ENCODE results near the gene SMIM22. TPM values are rescaled to one million over a fixed set of nuclear protein-coding genes. Genes with fewer than 3 reads are reported as not detected.

The SMIM22 gene
- total RNA-seq, 2 donors from 2014 or later = not detected

- no peaks in the 10 kb centered on the region for H3K36me3 Mint-ChIP-seq
- DNase-seq (ENCODE audit: low spot score in 2 of 2) (no peak), ATAC-seq (no peak)
- H3K9me3 Mint-ChIP-seq = no peaks in the 10 kb centered on the region
- H3K27ac Mint-ChIP-seq = peak overlapping the region in 1 of 2 donors; percentile 59
These were observed 6.1 kb downstream of the SMIM22 start for GRCh38 chr16:4801051-4801961.

- no peaks in the 10 kb centered on the region for H3K9me3 Mint-ChIP-seq
These were observed 6.9 kb downstream of the SMIM22 start, which contains the start of gene ROGDI for GRCh38 chr16:4801962-4802658. Gene ROGDI (minus strand): TSS chr16:4802633. CDS start chr16:4802571, 62 bp downstream.

GRCh38 chr16:4802659-4803287 lies 7.6 kb downstream of the SMIM22 start:
- H3K27ac Mint-ChIP-seq = peak overlapping the region in 1 of 2 donors; percentile 29
- H3K9me3 Mint-ChIP-seq = no peaks in the 10 kb centered on the region
- peak; percentile 92 to 93 for ATAC-seq

More at GRCh38 chr16:4801962-4802658, 6.9 kb downstream of the SMIM22 start, which contains the start of gene ROGDI:
- ATAC-seq (peak; percentile 71 to 72), DNase-seq (ENCODE audit: low spot score in 2 of 2) (peak; percentile 76 to 83)
- Mint-ChIP-seq H3K36me3 (peaks cover 0 to under 1% of the 10 kb centered on the region in 2 donors), H3K27ac (peak within 1 kb of the TSS; percentile 29 to 59)

GRCh38 chr16:4803401-4803844 lies 8.3 kb downstream of the SMIM22 start:
- no peaks in the 10 kb centered on the region for H3K9me3 Mint-ChIP-seq
- H3K36me3 Mint-ChIP-seq = peaks cover 0 to 6% of the 10 kb centered on the region in 2 donors
- H3K27ac Mint-ChIP-seq = no peak overlapping the region
- DNase-seq (ENCODE audit: low spot score in 2 of 2) (no peak), ATAC-seq (no peak)

More at GRCh38 chr16:4802659-4803287, 7.6 kb downstream of the SMIM22 start:
- DNase-seq (ENCODE audit: low spot score in 2 of 2) = peak; percentile 93 to 94
- H3K36me3 Mint-ChIP-seq = peaks cover 0 to 6% of the 10 kb centered on the region in 2 donors

- peaks cover 0 to 6% of the 10 kb centered on the region in 2 donors for H3K36me3 Mint-ChIP-seq
- ATAC-seq (no peak), DNase-seq (ENCODE audit: low spot score in 2 of 2) (no peak)
- no peaks in the 10 kb centered on the region for H3K9me3 Mint-ChIP-seq
- H3K27ac Mint-ChIP-seq = no peak overlapping the region
These were observed 9.0 kb downstream of the SMIM22 start for GRCh38 chr16:4803898-4804762.

GRCh38 chr16:4805231-4805630 lies 10.1 kb downstream of the SMIM22 start:
- Mint-ChIP-seq H3K36me3 (peaks cover 0 to 6% of the 10 kb centered on the region in 2 donors), H3K9me3 (no peaks in the 10 kb centered on the region), H3K27ac (no peak overlapping the region)
- ATAC-seq (no peak), DNase-seq (ENCODE audit: low spot score in 2 of 2) (no peak)

GRCh38 chr16:4806280-4806679 lies 11.1 kb downstream of the SMIM22 start:
- DNase-seq (ENCODE audit: low spot score in 2 of 2) (no peak), ATAC-seq (no peak)
- H3K36me3 Mint-ChIP-seq = peaks cover 0 to 6% of the 10 kb centered on the region in 2 donors
- H3K9me3 Mint-ChIP-seq = no peaks in the 10 kb centered on the region
- peak overlapping the region in 1 of 2 donors; percentile 54 for H3K27ac Mint-ChIP-seq

GRCh38 chr16:4811242-4811641 lies 16.1 kb downstream of the SMIM22 start:
- no peaks in the 10 kb centered on the region for H3K9me3 Mint-ChIP-seq
- H3K27ac Mint-ChIP-seq = peak overlapping the region in 1 of 2 donors; percentile 26
- ATAC-seq (no peak), DNase-seq (ENCODE audit: low spot score in 2 of 2) (no peak)
- H3K36me3 Mint-ChIP-seq = peaks cover 5 to 6% of the 10 kb centered on the region in 2 donors

- Mint-ChIP-seq H3K27ac (peak overlapping the region in 1 of 2 donors; percentile 26), H3K9me3 (no peaks in the 10 kb centered on the region), H3K36me3 (peaks cover 5 to 6% of the 10 kb centered on the region in 2 donors)
- ATAC-seq = no peak
- no peak for DNase-seq (ENCODE audit: low spot score in 2 of 2)
These were observed 16.6 kb downstream of the SMIM22 start for GRCh38 chr16:4811773-4812172.

GRCh38 chr16:4813251-4814003 lies 18.3 kb downstream of the SMIM22 start:
- no peaks in the 10 kb centered on the region for H3K9me3 Mint-ChIP-seq
- H3K36me3 Mint-ChIP-seq = peaks cover 3 to 11% of the 10 kb centered on the region in 2 donors
- ATAC-seq = no peak
- no peak overlapping the region for H3K27ac Mint-ChIP-seq
- no peak for DNase-seq (ENCODE audit: low spot score in 2 of 2)

- peaks cover 7 to 11% of the 10 kb centered on the region in 2 donors for H3K36me3 Mint-ChIP-seq
- H3K9me3 Mint-ChIP-seq = no peaks in the 10 kb centered on the region
- H3K27ac Mint-ChIP-seq = peak overlapping the region in 1 of 2 donors; percentile 60
- no peak for DNase-seq (ENCODE audit: low spot score in 2 of 2)
- ATAC-seq = no peak
These were observed 18.9 kb downstream of the SMIM22 start for GRCh38 chr16:4814046-4814445.

GRCh38 chr16:4814542-4815173 lies 19.5 kb downstream of the SMIM22 start:
- ATAC-seq (no peak), DNase-seq (ENCODE audit: low spot score in 2 of 2) (no peak)
- Mint-ChIP-seq H3K9me3 (no peaks in the 10 kb centered on the region), H3K27ac (no peak overlapping the region), H3K36me3 (peaks cover 7 to 11% of the 10 kb centered on the region in 2 donors)

- H3K9me3 Mint-ChIP-seq = no peaks in the 10 kb centered on the region
- no peak for ATAC-seq
- DNase-seq (ENCODE audit: low spot score in 2 of 2) = no peak
- peaks cover 6 to 7% of the 10 kb centered on the region in 2 donors for H3K36me3 Mint-ChIP-seq
- peak overlapping the region; percentile 52 to 79 for H3K27ac Mint-ChIP-seq
These were observed 25.5 kb downstream of the SMIM22 start for GRCh38 chr16:4820652-4821051.

GRCh38 chr16:4825196-4825595 lies 30.0 kb downstream of the SMIM22 start:
- ATAC-seq = no peak
- DNase-seq (ENCODE audit: low spot score in 2 of 2) = no peak
- no peaks in the 10 kb centered on the region for H3K9me3 Mint-ChIP-seq
- H3K36me3 Mint-ChIP-seq = no peaks in the 10 kb centered on the region
- peak overlapping the region in 1 of 2 donors; percentile 23 for H3K27ac Mint-ChIP-seq

- DNase-seq (ENCODE audit: low spot score in 2 of 2) = no peak
- H3K36me3 Mint-ChIP-seq = no peaks in the 10 kb centered on the region
- no peak for ATAC-seq
- no peaks in the 10 kb centered on the region for H3K9me3 Mint-ChIP-seq
- H3K27ac Mint-ChIP-seq = no peak overlapping the region
These were observed 31.4 kb downstream of the SMIM22 start for GRCh38 chr16:4826526-4826925.

Data from activated naive CD4-positive, alpha-beta T cell treated with anti-CD3 and anti-CD28 coated beads, Interleukin-2, amount 50 U/mL, for 72 hours (primary cell).